ENCODE measurements around the gene NECAB2.

NECAB2 gene

DNA sequence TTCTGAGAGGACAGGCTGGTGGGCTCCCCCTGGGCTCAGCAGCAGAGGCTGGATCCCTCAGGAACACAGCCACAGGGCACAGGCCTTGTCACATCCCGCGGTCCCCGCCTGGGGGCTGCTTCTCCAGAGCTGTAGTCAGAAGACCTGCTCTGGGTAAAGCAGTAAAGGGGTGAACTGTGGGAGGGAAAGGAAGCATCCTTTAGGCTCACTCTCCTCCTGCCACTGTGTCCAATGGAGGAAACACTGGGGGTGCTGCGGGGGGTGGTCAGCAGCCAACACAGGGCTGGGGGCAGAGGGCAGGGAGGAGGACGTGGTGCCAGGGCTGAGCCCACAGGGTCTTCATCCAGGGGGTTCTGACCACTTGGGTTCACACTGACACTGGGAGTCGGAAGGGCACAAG lies 79.6 kb downstream of the NECAB2 start:
- DNase-seq = no peak

DNA sequence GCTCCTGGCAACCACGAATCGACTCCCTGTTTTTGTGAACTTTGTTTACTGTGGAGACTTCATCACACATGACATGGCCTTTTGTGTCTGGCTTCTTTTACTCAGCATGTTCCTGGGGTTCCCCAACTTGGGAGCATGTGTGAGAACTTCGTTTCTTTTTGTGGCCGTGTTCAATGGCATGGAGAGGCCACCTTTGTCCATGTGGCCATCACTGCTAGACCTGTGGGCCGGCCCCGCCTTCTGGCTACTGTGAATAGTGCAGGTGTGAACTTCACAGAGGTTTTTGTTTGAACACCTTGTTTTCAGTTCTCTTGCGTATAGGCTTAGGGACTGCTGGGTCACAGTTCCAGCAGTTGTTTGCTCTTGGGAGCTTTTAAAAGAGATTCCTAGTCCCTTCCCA lies 80.2 kb downstream of the NECAB2 start:
- DNase-seq = no peak

DNA sequence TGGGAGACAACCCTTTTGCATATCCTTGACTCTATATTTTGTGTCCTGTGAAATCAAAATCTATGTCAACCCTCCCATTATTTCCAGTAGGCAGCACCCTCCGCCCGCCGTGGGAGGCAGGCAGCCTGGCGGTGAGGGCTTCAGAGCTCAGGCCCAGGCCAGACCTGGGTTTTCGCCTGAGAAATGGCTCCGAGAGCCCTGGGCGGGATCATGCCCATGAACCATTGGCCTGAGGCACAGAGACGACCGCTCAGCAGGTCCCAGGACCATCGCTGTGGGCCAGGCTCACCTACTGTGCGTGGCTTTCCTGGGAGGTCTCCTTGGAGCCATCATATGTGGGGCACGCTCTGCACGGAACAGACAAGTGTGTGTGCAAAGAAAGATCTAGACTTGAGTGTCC lies 80.8 kb downstream of the NECAB2 start:
- DNase-seq = no peak

DNA sequence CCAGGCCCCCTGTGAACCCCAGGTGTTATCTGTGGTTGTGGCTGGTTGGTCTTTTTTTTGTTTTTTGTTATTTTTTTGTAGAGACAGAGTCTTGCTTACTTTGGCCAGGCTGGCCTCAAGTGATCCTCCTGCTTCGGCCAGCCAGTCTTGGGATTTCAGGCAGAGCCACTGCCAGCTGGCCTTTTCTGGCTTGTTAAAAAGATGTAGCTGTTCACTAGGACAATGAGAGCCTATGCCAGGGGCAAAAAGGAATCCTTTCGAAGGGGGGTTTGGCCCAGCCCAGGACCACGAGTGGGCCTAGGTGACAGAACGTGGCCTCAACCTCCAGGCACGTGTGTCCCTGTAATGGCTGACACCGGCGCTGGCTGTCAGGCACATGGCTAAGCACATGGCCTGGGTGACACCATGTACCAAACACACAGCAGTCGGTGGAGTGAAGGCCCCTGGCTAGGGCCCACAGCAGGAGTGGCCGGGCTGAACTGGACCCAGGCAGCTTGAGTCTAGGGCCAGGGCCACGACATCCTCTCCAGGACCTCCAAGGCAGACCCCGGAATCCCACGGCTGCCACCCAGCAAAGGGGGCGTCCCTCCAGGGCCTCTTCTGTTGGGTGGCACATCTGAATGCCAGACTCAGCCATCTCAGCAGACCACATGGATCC lies 81.5 kb downstream of the NECAB2 start:
- no peak for DNase-seq

DNA sequence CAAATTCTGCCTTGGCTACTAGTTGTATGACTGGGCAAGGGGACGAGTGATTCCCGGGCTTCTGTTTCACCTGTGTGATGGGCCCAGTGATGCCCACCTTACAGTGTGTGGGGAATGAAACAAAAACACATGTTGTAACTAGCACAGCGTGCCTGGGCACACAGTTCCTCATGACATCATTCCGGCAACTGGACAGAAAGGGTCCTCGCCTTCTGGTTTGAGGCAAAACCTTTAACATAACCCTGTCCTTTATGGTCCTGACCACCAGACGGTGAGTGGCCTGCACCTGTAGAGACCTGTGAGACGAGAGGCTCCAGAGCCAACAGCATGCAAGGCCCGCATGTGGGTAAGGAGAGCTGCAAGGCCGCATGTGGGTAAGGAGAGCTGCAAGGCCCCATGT lies 82.3 kb downstream of the NECAB2 start:
- no peak for DNase-seq

DNA sequence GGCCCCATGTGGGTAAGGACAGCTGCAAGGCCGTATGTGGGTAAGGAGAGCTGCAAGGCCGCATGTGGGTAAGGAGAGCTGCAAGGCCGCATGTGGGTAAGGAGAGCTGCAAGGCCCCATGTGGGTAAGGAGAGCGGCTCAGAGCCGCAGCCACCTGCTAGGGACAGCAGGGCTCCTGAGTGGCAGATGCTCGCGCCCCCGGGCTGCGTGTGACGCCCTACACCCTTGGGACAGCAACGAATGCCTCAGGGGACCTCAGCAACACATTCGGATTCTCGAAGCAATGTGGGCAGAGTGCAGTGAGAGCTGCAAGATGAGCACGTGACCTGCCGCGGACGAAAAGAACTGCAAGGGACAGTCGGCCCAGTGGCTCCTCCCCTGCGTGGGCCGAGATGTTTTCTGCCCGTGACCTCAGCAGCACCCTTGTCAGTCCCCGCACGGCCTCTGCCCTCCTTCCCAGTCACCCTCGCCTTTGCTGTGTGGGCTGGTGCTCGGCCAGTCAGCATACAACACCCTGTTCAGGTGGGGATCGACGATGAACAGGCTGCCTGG lies 84.1 kb downstream of the NECAB2 start:
- no peak for DNase-seq

Data from NCI-H187 (cell line).